ENCODE results near the gene MIEN1. TPM values are rescaled to one million over a fixed set of nuclear protein-coding genes. Genes with fewer than 3 reads are reported as not detected.
"Not testable (repeated sequence)": the region's sequence is repeated elsewhere in the genome, so short reads cannot be mapped to it uniquely, and the experiment has no call there.

Gene MIEN1
- total RNA-seq, 2 donors from 2014 or later, result 39.4 to 40.1 TPM

GRCh38 chr17:39711851-39712250, 18.5 kb downstream of the MIEN1 start:
- Mint-ChIP-seq H3K36me3 (ENCODE audit: insufficient read depth in 2 of 2) (no peaks in the 10 kb centered on the region), H3K4me1 (ENCODE audit: low read depth) (peaks cover 6% of the 10 kb centered on the region), H3K9me3 (no peaks in the 10 kb centered on the region), H3K27me3 (ENCODE audit: low read depth) (no peaks in the 10 kb centered on the region), H3K4me3 (no peak overlapping the region), H3K27ac (no peak overlapping the region)
- no peak for ATAC-seq (replicated peaks in 1 of 2)
- no peak for DNase-seq

- H3K36me3 Mint-ChIP-seq (ENCODE audit: insufficient read depth in 2 of 2); H3K9me3 Mint-ChIP-seq; H3K27ac Mint-ChIP-seq: not testable (repeated sequence)
These were observed 19.3 kb downstream of the MIEN1 start for GRCh38 chr17:39711071-39711470.

GRCh38 chr17:39709998-39710964, 20.1 kb downstream of the MIEN1 start:
- Mint-ChIP-seq H3K4me1 (ENCODE audit: low read depth) (peaks cover 7% of the 10 kb centered on the region), H3K4me3 (no peak overlapping the region), H3K27ac (no peak overlapping the region), H3K27me3 (ENCODE audit: low read depth) (no peaks in the 10 kb centered on the region), H3K36me3 (ENCODE audit: insufficient read depth in 2 of 2) (no peaks in the 10 kb centered on the region), H3K9me3 (no peaks in the 10 kb centered on the region)
- DNase-seq (no peak), ATAC-seq (replicated peaks in 1 of 2) (no peak)

More at GRCh38 chr17:39711071-39711470, 19.3 kb downstream of the MIEN1 start:
- H3K4me3 Mint-ChIP-seq; H3K27me3 Mint-ChIP-seq (ENCODE audit: low read depth); H3K4me1 Mint-ChIP-seq (ENCODE audit: low read depth); ATAC-seq (replicated peaks in 1 of 2); DNase-seq: not testable (repeated sequence)

- H3K27me3 Mint-ChIP-seq (ENCODE audit: low read depth), result no peaks in the 10 kb centered on the region
- no peaks in the 10 kb centered on the region for H3K9me3 Mint-ChIP-seq
- peaks cover 7% of the 10 kb centered on the region for H3K4me1 Mint-ChIP-seq (ENCODE audit: low read depth)
- no peak overlapping the region for H3K27ac Mint-ChIP-seq
- DNase-seq (no peak), ATAC-seq (replicated peaks in 1 of 2) (no peak)
- no peak overlapping the region for H3K4me3 Mint-ChIP-seq
- H3K36me3 Mint-ChIP-seq (ENCODE audit: insufficient read depth in 2 of 2), result no peaks in the 10 kb centered on the region
These were observed 20.9 kb downstream of the MIEN1 start for GRCh38 chr17:39709319-39709997.

GRCh38 chr17:39706921-39707337, 23.4 kb downstream of the MIEN1 start:
- Mint-ChIP-seq H3K4me3 (no peak overlapping the region), H3K4me1 (ENCODE audit: low read depth) (peaks cover 13% of the 10 kb centered on the region), H3K27ac (peak overlapping the region; percentile 84), H3K9me3 (no peaks in the 10 kb centered on the region), H3K27me3 (ENCODE audit: low read depth) (peaks cover 8% of the 10 kb centered on the region), H3K36me3 (ENCODE audit: insufficient read depth in 2 of 2) (no peaks in the 10 kb centered on the region)
- ATAC-seq (replicated peaks in 1 of 2), result peak in 1 of 2 donors; percentile 38
- DNase-seq, result no peak

GRCh38 chr17:39706383-39706782, 23.9 kb downstream of the MIEN1 start:
- peaks cover 13% of the 10 kb centered on the region for H3K4me1 Mint-ChIP-seq (ENCODE audit: low read depth)
- peaks cover 13% of the 10 kb centered on the region for H3K27me3 Mint-ChIP-seq (ENCODE audit: low read depth)
- ATAC-seq (replicated peaks in 1 of 2) (no peak), DNase-seq (no peak)
- H3K4me3 Mint-ChIP-seq, result no peak overlapping the region
- H3K27ac Mint-ChIP-seq, result no peak overlapping the region
- H3K9me3 Mint-ChIP-seq, result no peaks in the 10 kb centered on the region
- no peaks in the 10 kb centered on the region for H3K36me3 Mint-ChIP-seq (ENCODE audit: insufficient read depth in 2 of 2)

GRCh38 chr17:39705786-39706348, 24.5 kb downstream of the MIEN1 start:
- H3K27me3 Mint-ChIP-seq (ENCODE audit: low read depth), result peaks cover 18% of the 10 kb centered on the region
- no peaks in the 10 kb centered on the region for H3K36me3 Mint-ChIP-seq (ENCODE audit: insufficient read depth in 2 of 2)
- DNase-seq (no peak), ATAC-seq (replicated peaks in 1 of 2) (no peak)
- no peak overlapping the region for H3K27ac Mint-ChIP-seq
- peaks cover 17% of the 10 kb centered on the region for H3K4me1 Mint-ChIP-seq (ENCODE audit: low read depth)
- no peaks in the 10 kb centered on the region for H3K9me3 Mint-ChIP-seq
- H3K4me3 Mint-ChIP-seq, result no peak overlapping the region

- Mint-ChIP-seq H3K9me3 (no peaks in the 10 kb centered on the region), H3K4me1 (ENCODE audit: low read depth) (peaks cover 22% of the 10 kb centered on the region), H3K27me3 (ENCODE audit: low read depth) (peaks cover 24% of the 10 kb centered on the region), H3K27ac (no peak overlapping the region), H3K36me3 (ENCODE audit: insufficient read depth in 2 of 2) (no peaks in the 10 kb centered on the region), H3K4me3 (no peak overlapping the region)
- ATAC-seq (replicated peaks in 1 of 2), result no peak
- no peak for DNase-seq
These were observed 25.3 kb downstream of the MIEN1 start for GRCh38 chr17:39704821-39705551.

GRCh38 chr17:39703913-39704312, 26.4 kb downstream of the MIEN1 start:
- peaks cover 28% of the 10 kb centered on the region for H3K4me1 Mint-ChIP-seq (ENCODE audit: low read depth)
- H3K9me3 Mint-ChIP-seq, result no peaks in the 10 kb centered on the region
- H3K27me3 Mint-ChIP-seq (ENCODE audit: low read depth), result peaks cover 35% of the 10 kb centered on the region
- ATAC-seq (replicated peaks in 1 of 2) (no peak), DNase-seq (no peak)
- no peak overlapping the region for H3K4me3 Mint-ChIP-seq
- H3K36me3 Mint-ChIP-seq (ENCODE audit: insufficient read depth in 2 of 2), result no peaks in the 10 kb centered on the region
- no peak overlapping the region for H3K27ac Mint-ChIP-seq

- DNase-seq (no peak), ATAC-seq (replicated peaks in 1 of 2) (no peak)
- H3K4me3 Mint-ChIP-seq, result no peak overlapping the region
- H3K36me3 Mint-ChIP-seq (ENCODE audit: insufficient read depth in 2 of 2), result no peaks in the 10 kb centered on the region
- H3K27ac Mint-ChIP-seq, result no peak overlapping the region
- no peaks in the 10 kb centered on the region for H3K9me3 Mint-ChIP-seq
- peaks cover 37% of the 10 kb centered on the region for H3K27me3 Mint-ChIP-seq (ENCODE audit: low read depth)
- H3K4me1 Mint-ChIP-seq (ENCODE audit: low read depth), result peaks cover 28% of the 10 kb centered on the region
These were observed 27.1 kb downstream of the MIEN1 start for GRCh38 chr17:39702901-39703893.

- Mint-ChIP-seq H3K27ac (no peak overlapping the region), H3K27me3 (ENCODE audit: low read depth) (peaks cover 37% of the 10 kb centered on the region), H3K9me3 (no peaks in the 10 kb centered on the region), H3K36me3 (ENCODE audit: insufficient read depth in 2 of 2) (no peaks in the 10 kb centered on the region), H3K4me1 (ENCODE audit: low read depth) (peaks cover 22% of the 10 kb centered on the region), H3K4me3 (no peak overlapping the region)
- ATAC-seq (replicated peaks in 1 of 2) (no peak), DNase-seq (no peak)
These were observed 28.4 kb downstream of the MIEN1 start for GRCh38 chr17:39701784-39702422.

Data from activated T-cell treated with anti-CD3 and anti-CD28 coated beads, Interleukin-2, amount 50 U/mL, for 72 hours (primary cell).